Ramos (cell line): Measurements from ENCODE around the gene MGAT5B.

Source experiments
- in situ Hi-C: fragments of 300-500 bp; cut with MboI; formaldehyde crosslinking; loops from one replicate; pipeline ENCODE4 v1.14.3; 2022; ENCODE audit warnings: low sequenced_read_pairs; ENCODE audit not compliant: unreplicated experiment

MGAT5B gene

DNA sequence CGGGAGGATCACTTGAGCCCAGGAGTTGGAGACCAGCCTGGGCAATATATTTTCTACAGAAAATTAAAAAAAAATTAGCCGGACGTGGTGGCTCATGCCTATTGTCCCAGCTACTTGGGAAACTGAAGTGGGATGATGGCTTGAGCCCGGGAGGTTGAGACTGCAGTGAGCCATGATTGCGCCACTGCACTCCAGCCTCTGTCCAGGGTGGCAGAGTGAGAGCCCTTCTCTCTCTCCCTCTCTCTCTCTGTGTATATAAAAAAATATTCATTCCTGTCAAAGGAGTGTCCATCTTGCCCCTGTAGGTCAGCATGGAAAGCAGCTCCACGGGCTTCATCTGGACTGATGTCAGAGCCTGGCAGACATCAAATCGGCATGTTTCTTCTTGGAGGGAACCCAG is 31.2 kb downstream of the MGAT5B start:
- in situ Hi-C loops = loop anchor here (25.0 kb wide), 1 partner anchor 363 kb away; no protein-coding TSS in a partner anchor

GRCh38 chr17:76900723-76901122 is 32.5 kb downstream of the MGAT5B start:
- in situ Hi-C loops = no loop called here

- in situ Hi-C loops = no loop called here
These were observed 33.5 kb downstream of the MGAT5B start for GRCh38 chr17:76901542-76902197.

DNA sequence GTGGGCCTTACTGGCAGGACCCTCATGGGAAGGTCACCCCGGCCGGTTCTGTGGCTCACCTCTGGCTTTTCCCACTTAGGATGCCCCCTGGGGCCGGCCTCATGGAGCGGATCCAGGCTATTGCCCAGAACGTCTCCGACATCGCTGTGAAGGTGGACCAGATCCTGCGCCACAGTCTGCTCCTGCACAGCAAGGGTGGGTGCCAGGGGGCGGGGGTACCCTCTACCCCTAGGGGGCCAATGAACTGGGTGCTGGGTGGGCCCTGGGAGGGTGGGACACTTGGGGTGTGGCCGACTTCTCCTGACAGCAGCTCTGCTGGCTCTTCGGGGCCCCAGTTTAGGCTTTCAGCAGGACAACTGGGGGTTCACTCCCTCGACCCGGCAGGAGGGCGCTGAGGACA is 34.3 kb downstream of the MGAT5B start:
- in situ Hi-C loops = no loop called here

DNA sequence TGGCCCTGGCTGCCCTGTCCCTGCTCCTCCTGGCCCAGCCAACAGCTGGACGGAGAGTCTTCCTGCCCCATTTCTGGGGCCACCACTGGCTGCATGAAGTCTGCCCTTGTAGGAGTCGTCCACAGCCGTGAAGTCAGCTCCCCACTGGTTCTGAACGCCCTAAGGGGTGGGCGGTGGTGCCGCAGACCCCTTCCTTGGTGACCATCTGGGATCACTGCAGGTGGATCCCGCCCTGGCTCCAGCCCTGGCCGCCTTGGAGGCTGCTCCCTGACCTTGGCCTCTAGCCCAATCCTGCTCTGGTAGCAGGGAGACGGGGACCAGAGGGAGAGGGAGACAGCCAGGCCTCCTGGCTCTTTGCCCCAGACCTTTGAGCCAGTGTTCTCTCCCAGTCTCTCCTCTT is 35.4 kb downstream of the MGAT5B start:
- in situ Hi-C loops = no loop called here

- in situ Hi-C loops = no loop called here
These were observed 35.9 kb downstream of the MGAT5B start for GRCh38 chr17:76904116-76904515.

DNA sequence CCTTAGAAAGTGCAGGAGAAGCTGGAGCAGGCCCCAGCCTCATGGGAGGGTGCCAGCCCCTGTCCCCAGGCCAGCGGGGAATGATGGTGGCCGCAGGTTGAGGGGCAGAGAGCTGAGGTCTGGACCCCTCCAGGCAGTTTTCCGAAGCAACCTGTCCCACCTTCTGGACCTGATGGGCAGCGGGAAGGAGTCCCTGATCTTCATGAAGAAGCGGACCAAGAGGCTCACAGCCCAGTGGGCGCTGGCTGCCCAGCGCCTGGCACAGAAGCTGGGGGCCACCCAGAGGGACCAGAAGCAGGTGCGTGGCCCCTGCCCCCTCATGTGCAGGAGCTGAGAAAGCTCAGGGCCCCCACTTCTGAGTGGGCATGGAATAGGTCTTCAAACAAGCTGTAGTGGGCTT is 36.8 kb downstream of the MGAT5B start:
- in situ Hi-C loops = no loop called here

DNA sequence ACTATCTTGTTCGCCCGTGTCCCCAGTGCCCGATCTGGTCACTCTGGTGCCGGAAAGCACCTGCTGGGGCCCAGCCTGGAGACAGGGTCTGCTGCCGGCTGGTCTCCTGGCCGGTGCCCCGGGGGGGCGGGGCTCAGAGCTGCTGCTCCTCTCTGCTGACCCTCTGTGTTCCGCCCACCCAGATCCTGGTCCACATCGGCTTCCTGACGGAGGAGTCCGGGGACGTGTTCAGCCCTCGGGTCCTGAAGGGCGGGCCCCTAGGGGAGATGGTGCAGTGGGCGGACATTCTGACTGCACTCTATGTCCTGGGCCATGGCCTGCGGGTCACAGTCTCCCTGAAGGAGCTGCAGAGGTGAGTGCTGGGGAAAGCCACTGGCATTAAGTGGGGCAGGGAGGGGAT is 37.6 kb downstream of the MGAT5B start:
- in situ Hi-C loops = no loop called here

DNA sequence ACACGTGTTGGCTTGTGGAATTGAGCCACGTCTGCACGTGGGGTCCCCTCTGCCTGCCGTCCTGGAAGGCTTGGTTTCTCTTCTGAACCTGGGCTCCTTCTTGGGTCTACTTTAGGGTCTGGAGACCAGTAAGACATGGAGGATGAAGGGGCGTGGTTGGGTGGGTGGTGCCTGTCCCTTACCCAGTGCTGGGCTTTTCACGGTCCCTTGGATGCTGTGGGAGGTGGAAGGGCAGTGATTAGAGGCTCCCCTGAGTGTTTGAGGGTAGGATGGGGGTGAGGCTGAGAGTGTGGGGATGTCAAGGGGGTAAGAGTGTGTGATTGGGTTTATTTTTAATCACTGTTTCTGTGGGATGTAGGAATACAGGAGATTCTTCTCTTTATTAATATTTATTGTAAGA is 38.3 kb downstream of the MGAT5B start:
- in situ Hi-C loops = no loop called here

DNA sequence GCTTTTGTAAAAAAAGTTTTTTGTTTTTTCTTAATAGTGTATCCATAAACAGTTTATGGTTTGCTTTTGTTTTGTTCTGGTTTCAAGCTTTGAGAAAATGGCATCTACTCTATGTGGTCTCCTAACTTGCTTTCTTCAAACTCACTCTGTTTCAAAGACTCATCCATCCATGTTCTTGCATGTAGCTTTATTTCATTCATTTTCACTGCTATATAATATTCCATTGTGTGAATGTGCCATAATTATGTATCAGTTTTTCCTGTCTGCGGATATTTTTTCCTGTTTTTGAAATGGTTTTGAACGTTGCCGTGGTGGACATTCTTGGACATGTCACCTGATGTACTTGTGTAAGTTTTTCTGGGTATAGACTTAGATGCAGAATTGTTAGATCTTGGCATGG is 39.1 kb downstream of the MGAT5B start:
- in situ Hi-C loops = no loop called here

DNA sequence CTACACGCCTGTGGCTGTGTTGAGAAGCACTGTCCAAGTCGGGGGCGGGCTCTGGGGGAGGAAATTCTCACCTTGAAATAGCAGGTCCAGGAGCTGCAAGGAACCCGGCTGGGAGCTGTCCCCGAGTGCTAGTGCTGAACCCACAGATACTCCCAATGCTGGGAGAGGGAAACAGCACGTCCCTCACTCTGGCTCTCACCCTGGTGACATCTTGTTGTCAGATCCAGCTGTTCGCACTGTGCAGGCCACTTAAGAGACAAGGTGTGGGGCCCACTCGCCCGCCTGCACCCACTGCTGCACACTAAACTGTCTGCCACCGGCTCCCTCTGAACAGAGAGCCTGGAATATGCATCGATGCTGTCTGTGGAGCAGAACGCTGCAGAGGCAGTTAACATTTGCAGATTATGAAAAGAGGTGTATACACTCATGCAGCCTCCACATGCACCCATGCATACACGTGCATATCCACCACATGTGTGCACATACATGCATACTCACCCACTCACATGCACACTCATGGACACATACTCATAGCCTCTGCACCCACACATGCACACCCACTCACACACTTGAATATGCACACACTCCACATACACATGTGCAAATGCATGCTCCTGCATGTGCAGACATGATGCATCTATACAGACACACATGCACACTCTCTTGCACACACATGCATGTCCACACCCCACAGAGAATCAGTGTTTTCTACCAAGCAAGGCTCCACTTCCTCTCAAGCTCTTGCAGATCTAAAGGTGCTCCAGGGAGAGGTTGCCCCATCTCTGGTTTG is 42.0 kb downstream of the MGAT5B start:
- in situ Hi-C loops = no loop called here

- in situ Hi-C loops = no loop called here
These were observed 43.3 kb downstream of the MGAT5B start for GRCh38 chr17:76911299-76912017.

GRCh38 chr17:76912421-76913164 is 44.4 kb downstream of the MGAT5B start:
- in situ Hi-C loops = no loop called here

GRCh38 chr17:76914937-76915336 is 46.7 kb downstream of the MGAT5B start:
- in situ Hi-C loops = no loop called here

DNA sequence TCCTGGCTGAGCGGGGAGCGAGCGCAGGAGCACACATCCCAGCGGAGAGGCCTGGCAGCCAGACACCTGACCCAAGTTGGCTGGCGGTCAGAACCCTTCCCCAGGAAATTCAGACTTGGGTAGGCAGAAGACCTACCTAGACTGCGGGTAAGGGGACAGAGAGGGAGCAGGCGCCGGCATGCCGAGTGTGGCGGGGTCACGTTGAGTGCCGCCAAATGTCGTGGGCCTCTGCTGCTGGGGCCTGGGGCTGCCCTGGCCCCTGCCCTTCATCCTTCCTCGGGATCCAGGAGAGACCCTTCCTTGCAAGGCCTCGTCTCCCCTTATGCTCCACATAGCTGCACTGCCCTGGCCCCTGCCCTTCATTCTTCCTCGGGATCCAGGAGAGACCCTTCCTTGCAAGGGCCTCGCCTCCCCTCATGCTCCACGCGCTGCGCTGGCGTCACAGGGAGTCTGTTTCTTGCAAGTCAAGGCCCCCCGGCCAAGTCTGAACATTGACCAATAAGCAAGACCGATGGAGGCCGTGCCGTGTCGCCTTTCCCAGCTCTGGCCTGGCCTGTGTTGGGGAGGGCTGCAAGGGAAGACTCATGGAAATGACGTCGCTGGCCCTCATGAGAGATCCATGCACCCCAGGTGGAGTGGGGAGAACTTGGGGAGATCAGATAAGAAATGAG is 47.8 kb downstream of the MGAT5B start:
- in situ Hi-C loops = no loop called here

- in situ Hi-C loops = no loop called here
These were observed 49.6 kb downstream of the MGAT5B start for GRCh38 chr17:76917829-76918228.

DNA sequence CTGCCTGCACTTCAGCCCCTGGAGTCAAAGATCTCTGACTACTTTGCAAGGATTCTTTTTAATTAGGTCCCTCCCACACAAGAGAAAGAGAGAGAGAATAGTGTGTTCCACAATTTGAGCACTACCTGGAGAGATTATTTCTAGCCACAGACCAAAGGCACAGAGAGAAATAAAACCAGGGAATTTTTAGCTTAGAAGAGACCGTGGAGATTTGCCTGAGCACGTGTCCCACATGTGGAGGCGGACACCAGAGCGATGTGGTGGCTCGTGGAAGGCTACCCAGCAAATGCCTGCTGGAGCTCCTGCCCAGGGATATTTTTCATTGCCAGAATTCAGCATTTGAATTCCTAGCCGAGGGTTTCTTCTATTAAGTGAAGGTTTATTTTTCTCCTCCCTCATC is 50.6 kb downstream of the MGAT5B start:
- in situ Hi-C loops = no loop called here

- in situ Hi-C loops = no loop called here
These were observed 52.3 kb downstream of the MGAT5B start for GRCh38 chr17:76920364-76921139.

DNA sequence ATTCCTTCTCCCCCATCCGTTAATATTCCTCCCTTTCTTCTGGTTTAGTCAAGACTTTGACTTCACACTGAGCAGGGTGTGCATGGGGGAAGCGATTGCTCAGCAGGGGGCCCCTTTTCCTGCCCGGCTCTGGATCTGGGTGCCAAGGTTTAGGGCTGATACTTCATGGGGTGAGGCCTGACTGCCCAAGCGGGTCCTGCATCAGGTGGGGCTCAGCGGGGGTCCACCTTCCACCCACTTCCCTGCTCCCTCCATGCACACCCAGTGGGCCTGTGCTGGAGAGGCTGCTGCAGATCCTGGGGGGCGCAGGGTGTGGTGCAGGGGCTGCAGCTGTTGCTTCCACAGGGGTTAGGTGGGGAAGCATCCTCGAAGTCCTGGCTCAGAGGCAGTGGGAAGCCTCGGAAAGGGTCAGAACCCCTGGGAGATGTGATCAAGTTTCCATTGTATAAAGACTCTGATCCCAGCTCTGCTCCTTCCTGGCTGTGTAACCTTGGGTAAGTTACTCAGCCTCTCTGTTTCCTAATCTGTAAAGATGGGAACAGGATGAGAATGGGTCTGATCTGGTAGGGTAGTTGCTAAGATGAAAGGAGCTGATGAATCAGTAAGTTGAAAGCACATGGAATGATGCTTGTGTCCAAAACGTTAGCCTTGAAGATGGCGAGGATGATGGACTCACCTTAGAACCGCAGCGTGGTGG is 53.3 kb downstream of the MGAT5B start:
- in situ Hi-C loops = no loop called here
